Keratinocyte (primary cell): Measurements from ENCODE around the gene COPZ2. TPM values are rescaled to one million over a fixed set of nuclear protein-coding genes. Genes with fewer than 3 reads are reported as not detected.

Source experiments
- DNase-seq: peaks from one replicate; pipeline ENCODE4 v3.0.0-alpha.2; 2011; ENCODE audit warnings: low read depth, missing footprints, low spot score
- FAIRE-seq: peaks from 2 replicates; lab custom pipeline; 2011; peaks lifted over from hg19 to GRCh38; lab: Jason Lieb, UNC
- H2AFZ ChIP-seq: 2 replicates; pipeline ENCODE4 v1.6.0; 2012; ENCODE audit warnings: low read length, control low read depth, inconsistent platforms; ENCODE audit not compliant: control insufficient read depth
- H3K27ac ChIP-seq: 2 replicates; pipeline ENCODE4 v1.5.1; 2011; ENCODE audit warnings: low read length; ENCODE audit not compliant: control insufficient read depth, insufficient read depth
- H3K27me3 ChIP-seq: 3 replicates; pipeline ENCODE4 v1.6.0; 2011; ENCODE audit warnings: low read length; ENCODE audit not compliant: control insufficient read depth, insufficient read depth; ENCODE audit errors: extremely low read depth
- H3K36me3 ChIP-seq, 2 experiments: 2 replicates in 1 of 2; 3 replicates in 1 of 2; pipeline ENCODE4 v1.5.1; 2011; ENCODE audit warnings: low read length in 2 of 2, mild to moderate bottlenecking in 1 of 2; ENCODE audit not compliant: control insufficient read depth in 2 of 2, insufficient read depth in 2 of 2; ENCODE audit errors: extremely low read depth in 1 of 2
- H3K4me1 ChIP-seq: 3 replicates; pipeline ENCODE4 v1.5.1; 2011; ENCODE audit warnings: low read length; ENCODE audit not compliant: control insufficient read depth, insufficient read depth; ENCODE audit errors: extremely low read depth
- H3K4me2 ChIP-seq: 3 replicates; pipeline ENCODE4 v1.6.0; 2011; ENCODE audit warnings: low read depth, low read length; ENCODE audit not compliant: control insufficient read depth, insufficient read depth; ENCODE audit errors: extremely low read depth
- H3K4me3 ChIP-seq, 3 experiments: fragments of 200-600 bp in 1 of 3; sonication (generic) in 1 of 3; 2 replicates in 2 of 3; 3 replicates in 1 of 3; pipeline ENCODE4 v1.5.1; 2011 to 2016; ENCODE audit warnings: low read length in 3 of 3, mild to moderate bottlenecking in 3 of 3, control low read depth in 2 of 3, inconsistent platforms in 1 of 3, low read depth in 1 of 3, mixed read lengths in 1 of 3, mixed run types in 1 of 3, moderate library complexity in 1 of 3; ENCODE audit not compliant: control insufficient read depth in 2 of 3, insufficient read depth in 2 of 3; ENCODE audit errors: extremely low read depth in 1 of 3
- H3K79me2 ChIP-seq: 2 replicates; pipeline ENCODE4 v1.6.0; 2012; ENCODE audit warnings: low read length; ENCODE audit not compliant: control insufficient read depth, insufficient read depth
- H3K9ac ChIP-seq: 3 replicates; pipeline ENCODE4 v1.6.0; 2011; ENCODE audit warnings: low read length; ENCODE audit not compliant: control insufficient read depth, insufficient read depth; ENCODE audit errors: extremely low read depth
- H3K9me1 ChIP-seq: 3 replicates; pipeline ENCODE4 v1.6.0; 2011; ENCODE audit warnings: low read length; ENCODE audit not compliant: control insufficient read depth, insufficient read depth; ENCODE audit errors: extremely low read depth
- H3K9me3 ChIP-seq: 2 replicates; pipeline ENCODE4 v1.5.1; 2012; ENCODE audit warnings: low read depth, low read length; ENCODE audit not compliant: control insufficient read depth
- H4K20me1 ChIP-seq: 3 replicates; pipeline ENCODE4 v1.6.0; 2011; ENCODE audit warnings: low read length; ENCODE audit not compliant: control insufficient read depth, insufficient read depth; ENCODE audit errors: extremely low read depth
- EZH2 ChIP-seq: IDR thresholded peaks from one replicate; pipeline ENCODE4 v1.6.1; 2012; ENCODE audit warnings: inconsistent platforms, mild to moderate bottlenecking, low read length, moderate library complexity
- dilution Hi-C: fragments of 300-500 bp; cut with MboI; formaldehyde crosslinking; loops from one replicate; pipeline ENCODE4 v1.7.0; 2020; ENCODE audit warnings: low sequenced_read_pairs; ENCODE audit not compliant: extremely low pct_ligation_motif_present
- polyA plus RNA-seq, 5 experiments: library from polyadenylated mRNA; depleted of rRNA in 3 of 5; stranded (reverse) in 3 of 5; stranded (forward) in 1 of 5; unstranded in 1 of 5; fragments of >200 nt; gene quantifications; 1 replicate in 1 of 5; 2 replicates in 3 of 5; 3 replicates in 1 of 5; pipeline versions ENCODE4 v1.2.1 to v1.2.3, GENCODE V29; 2011 to 2012; ENCODE audit warnings: missing spikeins in 2 of 5, low read depth in 1 of 5, low replicate concordance in 1 of 5
- TF ChIP-seq, protein P1 (sequence below), 3 experiments: IDR thresholded peaks in 1 of 3; conservative IDR thresholded peaks in 1 of 3; optimal IDR thresholded peaks in 1 of 3; 2 replicates in 2 of 3; 3 replicates in 1 of 3; pipeline versions ENCODE3 to v1.5.1; 2011; ENCODE audit warnings: low read length in 3 of 3, mild to moderate bottlenecking in 3 of 3, moderate library complexity in 2 of 3, control low read depth in 1 of 3, inconsistent platforms in 1 of 3; ENCODE audit not compliant: insufficient read depth in 2 of 3; ENCODE audit errors: extremely low read depth in 1 of 3

The COPZ2 gene
- polyA plus RNA-seq, 1 donor (not counting 4 experiments of a cell fraction or from before 2014, with no cell fraction given): 11.1 TPM

DNA sequence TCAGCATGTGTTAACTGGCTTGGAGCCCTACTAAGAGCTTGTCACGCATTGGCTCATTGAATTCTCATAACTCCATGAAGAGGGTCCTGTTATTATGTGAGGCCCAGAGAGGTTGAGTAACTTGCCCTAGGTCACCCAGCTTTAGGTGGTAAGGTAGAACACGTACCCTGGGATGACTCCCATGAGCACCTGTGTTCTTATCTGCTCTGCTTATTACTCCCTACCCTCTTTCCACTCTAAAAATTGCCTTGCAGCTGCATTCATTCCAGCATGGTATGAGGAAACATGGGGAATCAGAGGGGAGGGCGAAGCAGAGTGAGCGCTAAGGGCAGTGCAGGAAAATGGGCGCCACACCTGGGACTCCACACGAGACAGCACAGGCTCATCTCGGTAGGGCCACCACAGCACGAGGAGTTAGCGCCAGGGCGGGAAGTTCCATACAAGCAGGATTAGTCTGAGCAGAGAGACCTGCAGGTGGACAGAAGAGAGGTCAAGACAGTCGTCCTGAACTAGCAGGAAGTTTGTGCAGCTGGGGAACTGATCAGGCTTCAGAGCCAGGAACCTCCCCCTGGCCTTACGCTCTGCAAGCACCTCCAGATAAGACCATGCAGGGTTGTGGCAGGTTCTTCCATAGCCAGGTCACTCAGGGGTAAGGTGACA is 10.1 kb downstream of the COPZ2 start:
- H3K4me2 ChIP-seq: no peak overlapping the region
- H3K27ac ChIP-seq: no peak overlapping the region
- H3K79me2 ChIP-seq: no peaks in the 10 kb centered on the region
- no peak overlapping the region for H3K9ac ChIP-seq
- no peak for FAIRE-seq
- DNase-seq: no peak
- H3K36me3 ChIP-seq: no peaks in the 10 kb centered on the region
- peaks cover 48% of the 10 kb centered on the region for H3K4me1 ChIP-seq
- H3K9me1 ChIP-seq: peaks cover 3% of the 10 kb centered on the region
- H4K20me1 ChIP-seq: no peaks in the 10 kb centered on the region
- dilution Hi-C loops: no loop called here
- no peak overlapping the region for H3K4me3 ChIP-seq
- TF ChIP-seq, protein P1, sequence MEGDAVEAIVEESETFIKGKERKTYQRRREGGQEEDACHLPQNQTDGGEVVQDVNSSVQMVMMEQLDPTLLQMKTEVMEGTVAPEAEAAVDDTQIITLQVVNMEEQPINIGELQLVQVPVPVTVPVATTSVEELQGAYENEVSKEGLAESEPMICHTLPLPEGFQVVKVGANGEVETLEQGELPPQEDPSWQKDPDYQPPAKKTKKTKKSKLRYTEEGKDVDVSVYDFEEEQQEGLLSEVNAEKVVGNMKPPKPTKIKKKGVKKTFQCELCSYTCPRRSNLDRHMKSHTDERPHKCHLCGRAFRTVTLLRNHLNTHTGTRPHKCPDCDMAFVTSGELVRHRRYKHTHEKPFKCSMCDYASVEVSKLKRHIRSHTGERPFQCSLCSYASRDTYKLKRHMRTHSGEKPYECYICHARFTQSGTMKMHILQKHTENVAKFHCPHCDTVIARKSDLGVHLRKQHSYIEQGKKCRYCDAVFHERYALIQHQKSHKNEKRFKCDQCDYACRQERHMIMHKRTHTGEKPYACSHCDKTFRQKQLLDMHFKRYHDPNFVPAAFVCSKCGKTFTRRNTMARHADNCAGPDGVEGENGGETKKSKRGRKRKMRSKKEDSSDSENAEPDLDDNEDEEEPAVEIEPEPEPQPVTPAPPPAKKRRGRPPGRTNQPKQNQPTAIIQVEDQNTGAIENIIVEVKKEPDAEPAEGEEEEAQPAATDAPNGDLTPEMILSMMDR (optimal IDR thresholded peaks at IDR 0.05 in 1 of 3, IDR thresholded peaks at IDR 0.05 in 1 of 3, conservative IDR thresholded peaks at IDR 0.05 in 1 of 3; ENCODE audit: extremely low read depth in 1 of 3, insufficient read depth in 2 of 3, low read length in 3 of 3): no peak
- no peak for TF ChIP-seq EZH2
- no peaks in the 10 kb centered on the region for H3K27me3 ChIP-seq
- no peaks in the 10 kb centered on the region for H3K9me3 ChIP-seq
- H2AFZ ChIP-seq: no peak overlapping the region

DNA sequence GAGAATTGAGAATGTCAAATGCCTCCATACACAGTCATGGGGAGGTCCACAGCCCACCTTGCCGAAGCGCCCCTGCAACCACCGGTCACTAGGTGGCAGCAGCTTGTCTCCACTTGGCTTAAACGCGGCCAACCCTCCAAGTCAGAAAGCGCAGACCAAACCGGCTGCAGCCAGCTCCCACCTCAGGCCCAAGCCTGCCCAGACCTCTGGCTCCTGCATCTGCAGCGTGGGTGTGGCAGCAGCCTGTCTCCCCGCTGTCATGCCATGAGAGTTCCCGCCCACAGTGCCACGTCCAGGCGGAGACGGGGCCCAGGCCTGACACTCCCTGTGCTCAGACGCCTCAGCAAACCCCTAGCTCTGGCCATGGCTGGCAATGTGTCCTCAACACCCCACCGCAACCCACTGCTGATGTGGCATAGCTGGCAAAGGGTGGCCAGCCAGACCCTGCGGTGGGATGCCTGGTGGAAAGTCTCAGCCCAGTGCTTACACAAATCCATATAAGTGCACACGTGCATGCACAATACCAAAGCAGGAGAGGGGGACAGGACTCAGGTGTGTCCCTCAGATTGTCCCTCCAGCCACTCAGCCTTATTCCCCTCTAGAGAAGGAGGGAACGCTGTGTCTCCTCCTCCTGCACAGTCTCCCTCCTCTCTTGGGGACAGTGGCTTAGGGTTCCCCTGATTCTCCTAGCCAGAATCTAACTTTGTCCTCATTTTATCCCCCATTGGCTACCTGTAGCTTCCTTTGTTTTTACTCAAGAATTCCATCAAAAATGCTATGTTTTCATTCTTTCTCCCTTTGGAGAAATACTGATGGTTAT is 10.9 kb downstream of the COPZ2 start:
- Histone ChIP-seq H3K27ac (peak overlapping the region; percentile 85), H3K9ac (peak overlapping the region; percentile 59), H3K4me2 (peak overlapping the region; percentile 97), H3K79me2 (no peaks in the 10 kb centered on the region), H3K9me1 (peaks cover 3% of the 10 kb centered on the region), H3K36me3 (no peaks in the 10 kb centered on the region), H3K9me3 (no peaks in the 10 kb centered on the region), H3K4me3 (peak overlapping the region in 1 of 3 experiments; percentile 89), H3K4me1 (peaks cover 48% of the 10 kb centered on the region), H2AFZ (peak overlapping the region; percentile 66), H4K20me1 (no peaks in the 10 kb centered on the region), H3K27me3 (no peaks in the 10 kb centered on the region)
- dilution Hi-C loops: no loop called here
- TF ChIP-seq, protein P1 (optimal IDR thresholded peaks at IDR 0.05 in 1 of 3, IDR thresholded peaks at IDR 0.05 in 1 of 3, conservative IDR thresholded peaks at IDR 0.05 in 1 of 3; ENCODE audit: extremely low read depth in 1 of 3, insufficient read depth in 2 of 3, low read length in 3 of 3): peak; percentile 98 to 99 (median 98)
- TF ChIP-seq EZH2: no peak
- DNase-seq (peak; percentile 98), FAIRE-seq (peak; percentile 76)
